Heart left ventricle (tissue), 16 donors: ENCODE results near the gene DOK3. TPM values are rescaled to one million over a fixed set of nuclear protein-coding genes. Genes with fewer than 3 reads are reported as not detected.
A peak's percentile ranks its signal among the peaks of the same experiment; 100 is the strongest.

ENCODE experiments used
- ATAC-seq, 4 donors: fragments of 200-7000 bp; cut with Tn5 transposase; one replicate each; pipeline ENCODE4 v1.9.1; 2020 to 2022; ENCODE audit warnings: moderate library complexity in 4 of 4, mild to moderate bottlenecking in 3 of 4, moderate number of reproducible peaks in 1 of 4
- DNase-seq, 5 donors: peaks; one replicate each; pipeline ENCODE4 v3.0.0-alpha.2; 2020
- H3K27ac ChIP-seq, 12 donors: fragments of 200-600 bp; sonication (generic) in 4 of 12; one replicate each; pipeline versions ENCODE4 v1.5.0 to v1.8.0; 2016 to 2022; ENCODE audit warnings: mild to moderate bottlenecking in 2 of 12
- H3K27me3 ChIP-seq, 9 donors: fragments of 200-600 bp; sonication (generic) in 2 of 9; one replicate each; pipeline versions ENCODE4 v1.5.1 to v1.8.0; 2016 to 2022; ENCODE audit warnings: mild to moderate bottlenecking in 3 of 9
- H3K36me3 ChIP-seq, 9 donors: fragments of 200-600 bp; sonication (generic) in 2 of 9; one replicate each; pipeline versions ENCODE4 v1.5.0 to v1.8.0; 2018 to 2022; ENCODE audit warnings: mild to moderate bottlenecking in 2 of 9
- H3K4me1 ChIP-seq, 12 donors: fragments of 200-600 bp; sonication (generic) in 4 of 12; one replicate each; pipeline versions ENCODE4 v1.5.0 to v1.8.0; 2016 to 2022; ENCODE audit warnings: mild to moderate bottlenecking in 3 of 12
- H3K4me3 ChIP-seq, 12 donors: fragments of 200-600 bp; sonication (generic) in 4 of 12; one replicate each; pipeline versions ENCODE4 v1.5.0 to v1.8.0; 2017 to 2022; ENCODE audit warnings: mild to moderate bottlenecking in 9 of 12, moderate library complexity in 4 of 12
- H3K9me3 ChIP-seq, 12 donors: fragments of 200-600 bp; sonication (generic) in 4 of 12; one replicate each; pipeline versions ENCODE4 v1.5.0 to v1.8.0; 2016 to 2022; ENCODE audit warnings: mild to moderate bottlenecking in 1 of 12
- POLR2A ChIP-seq, 2 donors: fragments of 450-650 bp; IDR thresholded peaks; one replicate each; pipeline ENCODE4 v1.6.1; 2017; ENCODE audit warnings: antibody characterized with exemption in 2 of 2, mild to moderate bottlenecking in 2 of 2, moderate library complexity in 2 of 2
- WGBS, 4 donors: extraction: QIAGEN DNeasy Blood & Tissue Kit in 2 of 4; methylation state at CpG; one replicate each; pipeline versions ENCODE4 v1.1.5 to v1.1.7; 2013 to 2018; 5-methylcytosine and 5-hydroxymethylcytosine counted together
- intact Hi-C, 10 donors: fragments of 100-400 bp; cut with DNase I; formaldehyde crosslinking; loops; one replicate each; pipeline versions ENCODE4 v1.11.1 to v1.14.2; 2022
- polyA plus RNA-seq, 2 donors: library from polyadenylated mRNA; stranded (reverse); fragments of 200-250 nt; gene quantifications; one replicate each; pipeline ENCODE4 v1.2.3, GENCODE V29; 2013
- total RNA-seq, 9 donors: library from RNA; depleted of rRNA in 2 of 9; stranded (reverse); fragments of >200 nt in 2 of 9; fragmentation: NEBNext Ultra II Directional in 3 of 9; extraction: Animal tissue kit (Norgen Biotek cat#: 25700) in 3 of 9; gene quantifications; one replicate each; pipeline versions ENCODE4 v1.1.0 to v1.2.4, GENCODE V29; 2016 to 2023
- TF ChIP-seq, protein P1 (sequence below), 12 donors: fragments of 200-600 bp; sonication (generic) in 4 of 12; IDR thresholded peaks; one replicate each; pipeline versions ENCODE4 v1.5.0 to v1.8.0; 2018 to 2022; ENCODE audit warnings: antibody characterized with exemption in 12 of 12, mild to moderate bottlenecking in 5 of 12
- donor health status: ischemic (EF 13 %, LVEDD 7.1; RV severe dilation, severe dysfunction).
- donor health status: healthy with polysubstance abuse.
- donor health status: DM: no; HTN: yes; CAD: no.
- donor health status: DM: no; HTN: no; CAD: no.
- donor health status: ischemic (EF 25% LVEDD 6.9; RV normal size, moderate dysfunction).
- donor health status: ischemic (EF 25% LVEDD 5.7; RV mildly dilated, moderate dysfunction).
- donor health status: healthy.
- donor health status: DM: yes; HTN: yes; CAD: no.
- donor health status: ischemic (EF 35%, LVEDD 5.7; RV mildly dilated, moderate dysfunction).
- donor health status: nonischemic (EF 11% LVEDD 7.7; RV severe dilation, severe dysfunction).
- donor health status: DM: yes; HTN: yes; CAD: no.
- donor health status: PGD.
- donor health status: ischemic (EF 29% LVEDD 5.4; RV normal size, mild dysfunction).
- donor health status: nonischemic (EF 23%, LVEDD 6.1; RV moderate dilation, normal function).

DOK3 gene
- total and polyA plus RNA-seq, 11 donors: 0.77 to 23.8 (median 2.7) TPM

DNA sequence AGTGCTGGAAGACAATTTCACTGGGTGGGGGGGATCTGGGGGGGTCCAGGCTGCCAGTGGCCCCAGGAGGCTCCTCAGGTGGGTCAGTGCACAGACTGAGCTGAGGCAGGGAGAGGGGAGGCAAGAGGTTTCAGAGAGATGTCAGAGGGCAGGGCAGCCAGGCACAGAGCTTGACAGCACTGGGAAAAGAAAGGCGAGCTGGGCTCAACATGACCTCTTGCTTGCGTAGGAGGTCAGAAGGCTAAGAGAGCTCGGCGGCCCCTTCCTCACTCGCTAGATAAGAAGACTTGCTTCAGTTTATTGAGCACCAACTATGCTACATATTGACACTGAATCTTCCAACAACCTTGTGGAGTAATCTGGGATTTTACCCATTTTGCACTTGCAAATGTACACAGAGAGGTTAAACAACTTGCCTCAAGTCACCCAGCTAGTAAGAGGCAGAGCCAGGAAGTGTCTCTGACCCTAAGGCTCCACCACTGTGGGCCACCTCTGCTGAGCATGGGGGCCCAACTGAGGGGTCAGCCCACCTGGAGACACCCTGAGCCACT, 15.8 kb downstream of the DOK3 start:
- Histone ChIP-seq H3K27me3 (no peaks in the 10 kb centered on the region), H3K36me3 (peaks cover 0 to 56% (median 41%) of the 10 kb centered on the region in 9 donors), H3K4me1 (peaks cover 8 to 62% (median 52%) of the 10 kb centered on the region in 12 donors), H3K9me3 (no peaks in the 10 kb centered on the region), H3K27ac (peak overlapping the region in 11 of 12 donors; percentile 21 to 98 (median 93)), H3K4me3 (peak overlapping the region in 4 of 12 donors; percentile 78 to 96 (median 84))
- WGBS, 4 donors: 80 to 88% (median 86%) methylated on average over 5 of the region's 5 CpGs
- ATAC-seq (no peak), DNase-seq (no peak)
- no peak for TF ChIP-seq POLR2A (IDR thresholded peaks at IDR 0.05)
- TF ChIP-seq, protein P1, sequence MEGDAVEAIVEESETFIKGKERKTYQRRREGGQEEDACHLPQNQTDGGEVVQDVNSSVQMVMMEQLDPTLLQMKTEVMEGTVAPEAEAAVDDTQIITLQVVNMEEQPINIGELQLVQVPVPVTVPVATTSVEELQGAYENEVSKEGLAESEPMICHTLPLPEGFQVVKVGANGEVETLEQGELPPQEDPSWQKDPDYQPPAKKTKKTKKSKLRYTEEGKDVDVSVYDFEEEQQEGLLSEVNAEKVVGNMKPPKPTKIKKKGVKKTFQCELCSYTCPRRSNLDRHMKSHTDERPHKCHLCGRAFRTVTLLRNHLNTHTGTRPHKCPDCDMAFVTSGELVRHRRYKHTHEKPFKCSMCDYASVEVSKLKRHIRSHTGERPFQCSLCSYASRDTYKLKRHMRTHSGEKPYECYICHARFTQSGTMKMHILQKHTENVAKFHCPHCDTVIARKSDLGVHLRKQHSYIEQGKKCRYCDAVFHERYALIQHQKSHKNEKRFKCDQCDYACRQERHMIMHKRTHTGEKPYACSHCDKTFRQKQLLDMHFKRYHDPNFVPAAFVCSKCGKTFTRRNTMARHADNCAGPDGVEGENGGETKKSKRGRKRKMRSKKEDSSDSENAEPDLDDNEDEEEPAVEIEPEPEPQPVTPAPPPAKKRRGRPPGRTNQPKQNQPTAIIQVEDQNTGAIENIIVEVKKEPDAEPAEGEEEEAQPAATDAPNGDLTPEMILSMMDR (IDR thresholded peaks at IDR 0.05): no peak
- intact Hi-C loops: no loop called here

DNA sequence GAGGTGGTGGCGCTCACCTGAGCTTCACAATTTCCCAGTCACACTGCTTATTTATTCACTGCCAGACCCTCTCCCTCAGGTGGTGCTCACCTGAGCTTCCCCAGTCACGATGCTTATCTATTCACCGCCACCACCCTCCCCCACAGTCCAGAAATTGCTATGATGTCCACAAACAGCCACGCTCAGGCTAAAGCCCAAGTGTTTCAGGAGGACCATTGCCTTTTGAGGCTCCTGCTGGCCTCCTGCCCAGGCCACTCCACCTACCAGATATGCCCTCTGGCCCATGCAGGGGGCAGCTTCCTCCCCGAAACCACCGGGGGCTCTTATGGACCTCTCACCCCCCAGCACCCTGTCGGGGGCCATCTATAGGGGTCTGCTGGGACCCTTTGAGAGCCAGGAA, 16.8 kb downstream of the DOK3 start:
- TF ChIP-seq, protein P1 (IDR thresholded peaks at IDR 0.05): no peak
- TF ChIP-seq POLR2A (IDR thresholded peaks at IDR 0.05): no peak
- H3K4me1 ChIP-seq: peaks cover 8 to 52% (median 43%) of the 10 kb centered on the region in 12 donors
- WGBS, 4 donors: 56 to 68% (median 67%) methylated on average over 7 of the region's 7 CpGs

DNA sequence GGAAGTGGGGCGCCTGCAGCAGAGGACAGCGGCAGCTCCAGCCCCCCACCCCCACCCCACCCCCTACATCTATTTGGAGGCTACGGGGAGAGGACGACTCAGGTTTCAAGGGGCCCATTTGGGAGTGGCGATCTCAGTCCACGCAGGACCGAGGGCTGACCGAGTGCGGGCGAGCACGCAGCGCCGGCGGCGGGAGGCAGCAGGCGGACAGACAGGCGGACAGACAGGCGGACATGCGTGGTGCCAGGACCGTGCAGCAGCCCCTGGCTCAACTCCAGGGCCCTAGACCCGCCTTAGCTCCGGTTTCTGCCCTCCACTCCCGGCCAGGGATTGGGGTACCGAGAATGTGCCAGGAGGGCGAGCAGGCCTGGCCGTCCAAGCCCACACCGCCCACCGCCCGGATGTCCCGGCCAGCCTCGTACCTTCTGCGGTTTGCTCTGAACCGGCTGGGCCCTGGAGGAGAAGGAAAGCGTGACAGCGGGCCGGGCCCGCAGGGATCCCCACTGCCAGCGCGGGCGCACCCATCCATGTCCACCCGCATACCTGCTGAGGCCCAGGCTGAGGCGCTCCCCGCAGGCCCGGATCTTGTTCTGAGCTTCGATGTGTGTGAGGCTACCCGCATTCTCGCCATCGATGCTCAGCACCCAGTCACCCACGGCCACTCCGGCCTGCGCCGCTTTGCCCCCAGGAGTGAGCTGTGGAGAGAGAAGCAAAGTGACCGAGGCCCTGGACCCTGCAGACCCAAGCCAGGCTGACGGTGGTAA, 17.5 kb downstream of the DOK3 start:
- peaks cover 8 to 51% (median 41%) of the 10 kb centered on the region in 12 donors for H3K4me1 ChIP-seq
- no peak for DNase-seq

More for the DNA sequence above, 16.8 kb downstream of the DOK3 start:
- ATAC-seq (no peak), DNase-seq (no peak)
- intact Hi-C loops: no loop called here
- H3K36me3 ChIP-seq: peaks cover 0 to 67% (median 52%) of the 10 kb centered on the region in 9 donors
- H3K9me3 ChIP-seq: no peaks in the 10 kb centered on the region
- H3K27ac ChIP-seq: peak overlapping the region in 3 of 12 donors; percentile 96 to 98 (median 96)
- H3K4me3 ChIP-seq: no peak overlapping the region
- no peaks in the 10 kb centered on the region for H3K27me3 ChIP-seq

More for the DNA sequence above, 17.5 kb downstream of the DOK3 start:
- WGBS, 4 donors: 93 to 95% (median 94%) methylated on average over 40 to 54 of the region's 54 CpGs
- H3K9me3 ChIP-seq: no peaks in the 10 kb centered on the region
- intact Hi-C loops: no loop called here
- H3K36me3 ChIP-seq: peaks cover 0 to 73% (median 58%) of the 10 kb centered on the region in 9 donors
- TF ChIP-seq, protein P1 (IDR thresholded peaks at IDR 0.05): no peak
- ATAC-seq: no peak
- peak overlapping the region in 1 of 12 donors; percentile 96 for H3K27ac ChIP-seq
- H3K27me3 ChIP-seq: no peaks in the 10 kb centered on the region
- H3K4me3 ChIP-seq: no peak overlapping the region
